ENCODE measurements around the gene GMDS.

DNA sequence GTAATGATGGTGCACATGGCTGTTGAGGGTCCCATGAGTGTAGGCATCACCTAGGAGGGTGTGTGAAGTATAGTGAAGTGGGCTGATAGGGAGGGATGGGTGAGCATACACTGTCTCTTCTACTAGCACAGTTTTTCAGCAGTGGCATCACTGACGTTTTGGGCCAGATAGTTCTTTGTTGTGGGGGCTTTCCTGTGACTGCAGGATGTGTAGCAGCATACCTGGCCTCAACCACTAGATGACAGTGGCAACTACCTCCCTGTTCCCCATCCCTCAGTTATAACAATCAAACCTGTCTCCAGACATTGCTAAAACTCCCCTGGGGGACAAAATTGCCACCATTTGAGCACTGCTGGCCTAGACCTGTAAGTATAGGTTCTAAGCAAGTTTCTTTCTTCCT, 396.7 kb downstream of the GMDS start:
- TF ChIP-seq, protein P1, sequence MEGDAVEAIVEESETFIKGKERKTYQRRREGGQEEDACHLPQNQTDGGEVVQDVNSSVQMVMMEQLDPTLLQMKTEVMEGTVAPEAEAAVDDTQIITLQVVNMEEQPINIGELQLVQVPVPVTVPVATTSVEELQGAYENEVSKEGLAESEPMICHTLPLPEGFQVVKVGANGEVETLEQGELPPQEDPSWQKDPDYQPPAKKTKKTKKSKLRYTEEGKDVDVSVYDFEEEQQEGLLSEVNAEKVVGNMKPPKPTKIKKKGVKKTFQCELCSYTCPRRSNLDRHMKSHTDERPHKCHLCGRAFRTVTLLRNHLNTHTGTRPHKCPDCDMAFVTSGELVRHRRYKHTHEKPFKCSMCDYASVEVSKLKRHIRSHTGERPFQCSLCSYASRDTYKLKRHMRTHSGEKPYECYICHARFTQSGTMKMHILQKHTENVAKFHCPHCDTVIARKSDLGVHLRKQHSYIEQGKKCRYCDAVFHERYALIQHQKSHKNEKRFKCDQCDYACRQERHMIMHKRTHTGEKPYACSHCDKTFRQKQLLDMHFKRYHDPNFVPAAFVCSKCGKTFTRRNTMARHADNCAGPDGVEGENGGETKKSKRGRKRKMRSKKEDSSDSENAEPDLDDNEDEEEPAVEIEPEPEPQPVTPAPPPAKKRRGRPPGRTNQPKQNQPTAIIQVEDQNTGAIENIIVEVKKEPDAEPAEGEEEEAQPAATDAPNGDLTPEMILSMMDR (IDR thresholded peaks at IDR 0.05): no peak
- TF ChIP-seq POLR2A (IDR thresholded peaks at IDR 0.05): no peak
